Glutamatergic neuron (in vitro differentiated cells): Measurements from ENCODE around the gene GABRG3. TPM values are rescaled to one million over a fixed set of nuclear protein-coding genes. Genes with fewer than 3 reads are reported as not detected.

Source experiments
- DNase-seq: peaks from one replicate; pipeline ENCODE4 v3.0.0; 2022
- H3K27ac Mint-ChIP-seq: one replicate; pipeline ENCODE4 v1.8.0; 2020; ENCODE audit warnings: mild to moderate bottlenecking, mixed read lengths, inconsistent platforms; ENCODE audit not compliant: unreplicated experiment
- H3K27me3 Mint-ChIP-seq: one replicate; pipeline ENCODE4 v1.8.0; 2020; ENCODE audit warnings: mild to moderate bottlenecking, moderate library complexity, mixed read lengths, inconsistent platforms; ENCODE audit not compliant: unreplicated experiment
- H3K36me3 Mint-ChIP-seq: one replicate; pipeline ENCODE4 v1.8.0; 2020; ENCODE audit warnings: mild to moderate bottlenecking, mixed read lengths, inconsistent platforms; ENCODE audit not compliant: unreplicated experiment
- H3K4me1 Mint-ChIP-seq: one replicate; pipeline ENCODE4 v1.8.0; 2020; ENCODE audit warnings: mild to moderate bottlenecking, low read depth, mixed read lengths, inconsistent platforms; ENCODE audit not compliant: unreplicated experiment
- H3K4me3 Mint-ChIP-seq: one replicate; pipeline ENCODE4 v1.8.0; 2020; ENCODE audit warnings: mild to moderate bottlenecking, mixed read lengths, inconsistent platforms; ENCODE audit not compliant: unreplicated experiment
- H3K9me3 Mint-ChIP-seq: one replicate; pipeline ENCODE4 v1.8.0; 2020; ENCODE audit warnings: mild to moderate bottlenecking, moderate library complexity, mixed read lengths, inconsistent platforms; ENCODE audit not compliant: unreplicated experiment
- CTCF ChIP-seq: fragments of 200-600 bp; sonication (generic); IDR thresholded peaks from one replicate; pipeline ENCODE4 v1.5.0; 2021; ENCODE audit not compliant: partially characterized antibody, unreplicated experiment
- total RNA-seq: library from RNA; stranded (reverse); fragmentation: NEBNext Ultra II Directional; extraction: Animal tissue kit (Norgen Biotek cat#: 25700); gene quantifications from one replicate; pipeline ENCODE4 v1.2.1, GENCODE V29; 2021; ENCODE audit not compliant: unreplicated experiment

The GABRG3 gene
- total RNA-seq, 1 donor from 2014 or later, result 1.3 TPM

- peak overlapping the region; percentile 44 for H3K27ac Mint-ChIP-seq
- DNase-seq, result peak; percentile 36
- peaks cover 2% of the 10 kb centered on the region for H3K27me3 Mint-ChIP-seq
- no peak overlapping the region for H3K4me3 Mint-ChIP-seq
- peaks cover 8% of the 10 kb centered on the region for H3K9me3 Mint-ChIP-seq
- peaks cover 17% of the 10 kb centered on the region for H3K4me1 Mint-ChIP-seq
- no peaks in the 10 kb centered on the region for H3K36me3 Mint-ChIP-seq
- no peak for TF ChIP-seq CTCF
These were observed 618.3 kb downstream of the GABRG3 start for GRCh38 chr15:27589260-27589659.

- Mint-ChIP-seq H3K4me3 (no peak overlapping the region), H3K27ac (peak overlapping the region; percentile 44), H3K36me3 (no peaks in the 10 kb centered on the region), H3K9me3 (peaks cover 8% of the 10 kb centered on the region), H3K27me3 (peaks cover 2% of the 10 kb centered on the region), H3K4me1 (peaks cover 17% of the 10 kb centered on the region)
- no peak for DNase-seq
- no peak for TF ChIP-seq CTCF
These were observed 618.8 kb downstream of the GABRG3 start for GRCh38 chr15:27589782-27590181.

Other genes with a start within 250 kb of the GABRG3 start
- gene GABRB3, start 198.1 kb upstream of the GABRG3 start, total RNA-seq, result 287 TPM
- 1.1 TPM for gene GABRA5, start 104.1 kb upstream of the GABRG3 start, total RNA-seq